ENCODE data around the gene WDR33. TPM values are rescaled to one million over a fixed set of nuclear protein-coding genes. Genes with fewer than 3 reads are reported as not detected.

WDR33 gene
- total and polyA plus RNA-seq, 10 of the 15 experiments (the other 5 are each of a cell fraction or from before 2014, with no cell fraction given) = 29.2 to 73.8 (median 45.6) TPM

DNA sequence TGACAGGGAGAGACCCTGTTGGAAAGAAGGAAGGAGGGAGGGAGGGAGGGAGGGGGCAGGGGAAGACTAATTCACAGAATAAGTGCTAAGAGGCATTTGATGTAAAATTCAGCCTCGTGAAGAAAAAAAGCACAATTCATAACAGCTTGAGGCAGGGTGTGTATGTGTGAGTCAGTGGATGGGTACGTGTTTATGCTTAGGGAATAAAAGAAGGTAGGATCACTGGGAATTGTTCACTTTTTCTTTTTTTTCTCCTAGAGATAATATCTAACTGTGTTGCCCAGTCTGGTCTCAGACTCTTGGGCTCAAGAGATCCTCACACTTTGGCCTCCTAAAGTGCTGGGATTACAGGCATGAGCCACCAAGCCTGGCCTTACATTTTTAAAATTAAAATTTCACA, 39.2 kb downstream of the WDR33 start:
- intact Hi-C loops (cut with micrococcal nuclease; ENCODE audit: unreplicated experiment) = no loop called here
- Histone ChIP-seq H3K79me2 (ENCODE audit: control insufficient read depth, insufficient read depth, low read length) (peaks cover 35% of the 10 kb centered on the region), H3K27ac (ENCODE audit: control insufficient read depth, insufficient read depth) (no peak overlapping the region), H2AFZ (ENCODE audit: control insufficient read depth, low read depth, low read length) (no peak overlapping the region), H3K36me3 (ENCODE audit: control insufficient read depth in 2 of 2, insufficient read depth in 2 of 2, low read length in 1 of 2) (peaks cover 2 to 19% of the 10 kb centered on the region in 2 experiments), H3K4me2 (ENCODE audit: control insufficient read depth, insufficient read depth) (no peak overlapping the region), H3K27me3 (replicated peaks in 1 of 2; ENCODE audit: control insufficient read depth in 2 of 2, insufficient read depth in 2 of 2, low read length in 1 of 2) (no peaks in the 10 kb centered on the region), H3K4me1 (ENCODE audit: control insufficient read depth, insufficient read depth, low read length) (no peaks in the 10 kb centered on the region; the same call in 1 of the 2 replicates), H3K9me3 (replicated peaks; ENCODE audit: control insufficient read depth, insufficient read depth, low read length) (no peaks in the 10 kb centered on the region), H3K4me3 (no peak overlapping the region), H3K9ac (ENCODE audit: control insufficient read depth, insufficient read depth, low read length) (no peak overlapping the region), H4K20me1 (ENCODE audit: control insufficient read depth, insufficient read depth) (no peaks in the 10 kb centered on the region; the same call in 1 of the 2 replicates)
- FAIRE-seq (no peak), ATAC-seq (no peak), DNase-seq (ENCODE audit: low read depth, low spot score) (no peak)
- ChIA-PET CTCF (no interaction called here), SMC1A (ENCODE audit: uncharacterized antibody, unreplicated experiment) (no interaction called here), POLR2A (no interaction called here), RAD21 (ENCODE audit: unreplicated experiment) (interaction anchor here (0.6 kb wide), 1 partner anchor 59 kb away, joined by 3 read pairs; no protein-coding TSS in a partner anchor)
- TF ChIP-seq HCFC1 (IDR thresholded peaks at IDR 0.05; ENCODE audit: low read length) = no peak
- TF ChIP-seq EP300 (IDR thresholded peaks at IDR 0.05; ENCODE audit: borderline replicate concordance in 1 of 2, control insufficient read depth in 1 of 2, low read depth in 2 of 2, low read length in 2 of 2) = no peak
- TF ChIP-seq, protein P1, sequence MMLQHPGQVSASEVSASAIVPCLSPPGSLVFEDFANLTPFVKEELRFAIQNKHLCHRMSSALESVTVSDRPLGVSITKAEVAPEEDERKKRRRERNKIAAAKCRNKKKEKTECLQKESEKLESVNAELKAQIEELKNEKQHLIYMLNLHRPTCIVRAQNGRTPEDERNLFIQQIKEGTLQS (IDR thresholded peaks at IDR 0.05; ENCODE audit: borderline replicate concordance, extremely low read depth, low read depth, low read length) = no peak
- TF ChIP-seq IKZF1 (conservative IDR thresholded peaks at IDR 0.05) = no peak
- no peak for TF ChIP-seq PML (IDR thresholded peaks at IDR 0.05; ENCODE audit: low read length)
- no peak for TF ChIP-seq KDM1A (IDR thresholded peaks at IDR 0.05; ENCODE audit: borderline replicate concordance)
- no peak for TF ChIP-seq MEF2B (IDR thresholded peaks at IDR 0.05; ENCODE audit: partially characterized antibody, poor library complexity, severe bottlenecking)
- TF ChIP-seq, protein P2, sequence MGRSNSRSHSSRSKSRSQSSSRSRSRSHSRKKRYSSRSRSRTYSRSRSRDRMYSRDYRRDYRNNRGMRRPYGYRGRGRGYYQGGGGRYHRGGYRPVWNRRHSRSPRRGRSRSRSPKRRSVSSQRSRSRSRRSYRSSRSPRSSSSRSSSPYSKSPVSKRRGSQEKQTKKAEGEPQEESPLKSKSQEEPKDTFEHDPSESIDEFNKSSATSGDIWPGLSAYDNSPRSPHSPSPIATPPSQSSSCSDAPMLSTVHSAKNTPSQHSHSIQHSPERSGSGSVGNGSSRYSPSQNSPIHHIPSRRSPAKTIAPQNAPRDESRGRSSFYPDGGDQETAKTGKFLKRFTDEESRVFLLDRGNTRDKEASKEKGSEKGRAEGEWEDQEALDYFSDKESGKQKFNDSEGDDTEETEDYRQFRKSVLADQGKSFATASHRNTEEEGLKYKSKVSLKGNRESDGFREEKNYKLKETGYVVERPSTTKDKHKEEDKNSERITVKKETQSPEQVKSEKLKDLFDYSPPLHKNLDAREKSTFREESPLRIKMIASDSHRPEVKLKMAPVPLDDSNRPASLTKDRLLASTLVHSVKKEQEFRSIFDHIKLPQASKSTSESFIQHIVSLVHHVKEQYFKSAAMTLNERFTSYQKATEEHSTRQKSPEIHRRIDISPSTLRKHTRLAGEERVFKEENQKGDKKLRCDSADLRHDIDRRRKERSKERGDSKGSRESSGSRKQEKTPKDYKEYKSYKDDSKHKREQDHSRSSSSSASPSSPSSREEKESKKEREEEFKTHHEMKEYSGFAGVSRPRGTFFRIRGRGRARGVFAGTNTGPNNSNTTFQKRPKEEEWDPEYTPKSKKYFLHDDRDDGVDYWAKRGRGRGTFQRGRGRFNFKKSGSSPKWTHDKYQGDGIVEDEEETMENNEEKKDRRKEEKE (IDR thresholded peaks at IDR 0.05) = no peak
- TF ChIP-seq, protein P3, sequence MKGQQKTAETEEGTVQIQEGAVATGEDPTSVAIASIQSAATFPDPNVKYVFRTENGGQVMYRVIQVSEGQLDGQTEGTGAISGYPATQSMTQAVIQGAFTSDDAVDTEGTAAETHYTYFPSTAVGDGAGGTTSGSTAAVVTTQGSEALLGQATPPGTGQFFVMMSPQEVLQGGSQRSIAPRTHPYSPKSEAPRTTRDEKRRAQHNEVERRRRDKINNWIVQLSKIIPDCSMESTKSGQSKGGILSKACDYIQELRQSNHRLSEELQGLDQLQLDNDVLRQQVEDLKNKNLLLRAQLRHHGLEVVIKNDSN (IDR thresholded peaks at IDR 0.05; ENCODE audit: borderline replicate concordance, extremely low read length, insufficient read depth, low read depth, low read length) = no peak
- TF ChIP-seq ZNF24 (IDR thresholded peaks at IDR 0.05) = no peak
- in situ Hi-C loops (cut with MboI) = no loop called here
- WGBS (ENCODE audit: insufficient coverage, insufficient replicate concordance, low lambda C conversion rate, missing lambda C conversion rate) = 94% methylated on average over 2 of the region's 2 CpGs
- BruUV-seq (replicated peaks) = no TSS peak
